Measurements from ENCODE around the gene TSFM.

The TSFM gene

GRCh38 chr12:57780284-57780897 is 2.2 kb upstream of the TSFM start:
- DNase-seq (ENCODE audit: low read depth, low spot score): no peak

- DNase-seq (ENCODE audit: low read depth, low spot score): no peak
Observed at GRCh38 chr12:57781244-57781643, 1.3 kb upstream of the TSFM start.

DNA sequence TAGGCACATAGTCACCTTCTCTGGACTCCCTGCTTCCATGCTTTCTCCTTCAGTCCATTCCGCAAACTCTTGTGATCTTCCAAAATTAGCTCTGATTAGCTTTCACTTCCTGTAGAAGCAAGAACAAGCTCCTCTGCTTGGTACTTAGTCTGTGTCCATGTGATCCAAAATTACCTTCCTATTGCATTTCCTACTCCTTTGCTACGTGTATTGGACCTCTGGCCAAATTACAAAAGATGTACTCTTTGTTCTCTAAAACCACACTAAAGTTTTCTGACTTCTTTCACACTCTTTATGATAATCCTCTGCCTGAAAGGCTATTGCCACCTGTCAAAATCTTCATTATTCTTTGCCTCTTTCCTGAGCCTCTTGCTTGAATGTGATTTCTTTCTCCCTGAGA is 786 bp upstream of the TSFM start:
- DNase-seq (ENCODE audit: low read depth, low spot score): no peak

DNA sequence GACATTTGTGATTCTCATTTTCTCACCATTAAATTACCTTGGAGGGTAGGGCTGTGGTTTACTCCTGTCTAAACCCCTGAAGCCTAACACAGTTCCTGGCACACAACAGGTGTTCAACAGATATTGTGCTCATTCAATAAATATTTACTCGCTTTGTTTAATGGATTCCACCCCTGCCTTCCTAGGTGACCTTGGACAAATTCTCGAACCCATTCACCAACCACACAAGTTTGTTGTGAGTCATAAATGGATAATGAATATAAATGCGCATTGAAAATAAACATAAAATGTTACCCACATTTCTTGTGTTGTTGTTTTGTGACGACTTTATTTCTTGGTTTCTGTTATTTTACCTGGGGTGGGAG is 362 bp upstream of the TSFM start:
- DNase-seq (ENCODE audit: low read depth, low spot score): no peak

DNA sequence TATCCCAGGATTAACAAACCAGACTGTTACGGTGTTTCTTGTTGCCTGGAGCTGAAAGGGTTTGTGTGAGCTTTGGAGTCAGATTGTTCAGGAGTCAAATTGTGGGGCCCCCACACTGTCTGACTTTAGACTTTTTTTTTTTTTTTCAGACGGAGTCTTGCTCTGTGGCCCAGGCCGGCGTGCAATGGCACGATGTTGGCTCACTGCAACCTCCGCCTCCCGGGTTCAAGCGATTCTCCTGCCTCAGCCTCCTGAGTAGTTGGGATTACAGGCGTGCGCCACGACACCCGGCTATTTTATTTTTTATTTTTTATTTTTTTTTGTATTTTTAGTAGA is 847 bp downstream of the TSFM start:
- DNase-seq (ENCODE audit: low read depth, low spot score): no peak

GRCh38 chr12:57783861-57784260 is 1.3 kb downstream of the TSFM start:
- DNase-seq (ENCODE audit: low read depth, low spot score): no peak

GRCh38 chr12:57793920-57794319 is 11.3 kb downstream of the TSFM start:
- no peak for DNase-seq (ENCODE audit: low read depth, low spot score)

- no peak for DNase-seq (ENCODE audit: low read depth, low spot score)
Observed at GRCh38 chr12:57795354-57795753, 12.8 kb downstream of the TSFM start.

GRCh38 chr12:57796996-57797395 is 14.4 kb downstream of the TSFM start:
- no peak for DNase-seq (ENCODE audit: low read depth, low spot score)

DNA sequence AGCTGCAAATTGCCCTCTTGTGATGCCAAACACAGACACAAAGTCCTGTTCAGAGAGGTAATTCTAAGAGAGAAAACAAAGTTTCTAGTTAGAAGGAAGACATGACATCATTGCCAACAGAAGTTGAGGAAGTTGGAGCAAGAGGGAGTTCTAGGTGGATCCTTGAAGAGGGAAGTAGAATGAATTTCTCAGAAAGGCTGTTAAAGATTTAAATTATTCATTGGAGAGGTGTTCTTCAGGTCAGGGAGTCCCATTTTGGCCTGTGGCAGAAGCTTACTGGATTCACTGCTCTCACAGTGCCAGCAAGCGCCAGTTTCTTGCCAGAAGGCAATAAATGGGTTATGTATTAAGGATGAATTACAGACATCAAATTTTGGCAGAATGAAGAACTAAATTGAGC is 15.3 kb downstream of the TSFM start:
- no peak for DNase-seq (ENCODE audit: low read depth, low spot score)

GRCh38 chr12:57800965-57801364 is 18.4 kb downstream of the TSFM start:
- no peak for DNase-seq (ENCODE audit: low read depth, low spot score)

GRCh38 chr12:57802607-57803006 is 20.0 kb downstream of the TSFM start:
- DNase-seq (ENCODE audit: low read depth, low spot score): no peak

- DNase-seq (ENCODE audit: low read depth, low spot score): no peak
Observed at GRCh38 chr12:57803319-57803893, 20.8 kb downstream of the TSFM start.

DNA sequence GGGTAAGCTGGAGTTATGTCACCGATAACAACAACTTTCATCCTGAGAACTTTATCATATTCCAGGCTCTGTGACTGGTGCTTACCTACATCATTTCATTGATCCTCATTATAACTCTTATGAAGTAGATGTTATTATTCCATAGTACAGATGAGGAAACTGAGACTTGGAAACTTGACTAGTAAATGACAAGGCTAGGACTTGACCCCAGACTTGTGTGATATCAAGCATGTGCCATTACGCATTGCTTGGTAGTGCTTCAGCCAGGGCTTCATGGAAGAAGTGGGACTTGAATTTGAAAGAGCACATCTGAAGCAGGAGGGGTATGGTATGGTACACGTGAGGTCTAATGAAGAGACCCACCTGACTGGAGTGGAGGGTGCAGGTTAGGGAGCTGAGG is 24.1 kb downstream of the TSFM start:
- no peak for DNase-seq (ENCODE audit: low read depth, low spot score)

GRCh38 chr12:57807285-57807684 is 24.7 kb downstream of the TSFM start:
- DNase-seq (ENCODE audit: low read depth, low spot score): no peak

GRCh38 chr12:57808351-57808750 is 25.8 kb downstream of the TSFM start:
- DNase-seq (ENCODE audit: low read depth, low spot score): no peak

- DNase-seq (ENCODE audit: low read depth, low spot score): no peak
Observed at GRCh38 chr12:57809425-57809824, 26.8 kb downstream of the TSFM start.

DNA sequence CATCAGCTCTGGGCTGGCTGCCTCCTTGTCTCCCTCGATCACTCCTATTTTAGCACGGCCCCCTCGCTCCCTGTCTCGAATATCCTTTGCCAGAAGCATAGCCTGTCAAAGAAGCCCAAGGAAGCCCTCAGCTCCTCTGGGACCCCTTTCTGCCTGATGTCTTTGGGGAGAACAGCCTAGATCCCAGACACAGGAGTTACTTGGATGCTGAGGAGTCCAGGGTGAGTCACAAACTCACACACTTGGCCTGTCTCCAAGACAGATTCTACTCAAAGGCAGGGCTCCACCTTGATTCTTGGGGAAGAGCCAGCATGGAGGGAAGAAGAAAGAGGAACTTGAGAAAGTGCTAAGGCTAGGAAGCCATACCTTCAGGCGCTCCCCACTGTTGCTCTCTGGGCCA is 27.9 kb downstream of the TSFM start:
- DNase-seq (ENCODE audit: low read depth, low spot score): no peak

DNA sequence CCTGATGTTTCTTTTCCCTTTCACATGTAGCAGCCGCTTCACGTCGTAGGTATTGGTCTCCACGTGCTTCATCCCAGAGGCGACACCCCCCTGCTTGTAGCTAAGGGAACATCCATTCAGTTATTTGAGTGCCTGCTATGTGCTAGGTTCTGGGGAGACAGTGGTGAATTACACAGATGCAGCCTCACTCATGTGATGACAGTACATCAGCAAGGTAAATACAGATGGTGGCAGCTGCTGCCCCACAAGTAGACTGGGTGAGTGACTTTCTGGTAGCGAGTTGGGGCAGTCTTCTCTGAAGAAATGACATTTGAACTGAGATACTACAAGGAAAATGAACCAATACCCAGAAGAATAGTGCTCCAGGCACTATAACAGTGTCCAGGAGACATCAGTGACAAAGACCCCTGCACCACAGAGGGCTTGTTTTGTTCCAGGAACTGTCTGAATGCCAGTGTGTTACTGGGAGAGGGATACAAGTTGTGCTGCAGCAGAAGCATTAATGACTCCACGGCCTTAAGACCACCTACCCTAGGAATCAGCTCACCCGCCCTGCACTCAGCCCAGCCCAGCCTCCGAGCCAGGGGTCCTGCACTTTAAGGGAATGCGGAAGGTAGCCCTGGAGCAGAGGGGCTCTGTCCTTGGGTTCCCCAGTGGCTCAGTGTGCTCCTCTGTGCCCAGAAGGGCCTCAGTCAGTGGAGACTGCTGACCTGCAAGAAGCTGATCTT is 28.6 kb downstream of the TSFM start:
- no peak for DNase-seq (ENCODE audit: low read depth, low spot score)

DNA sequence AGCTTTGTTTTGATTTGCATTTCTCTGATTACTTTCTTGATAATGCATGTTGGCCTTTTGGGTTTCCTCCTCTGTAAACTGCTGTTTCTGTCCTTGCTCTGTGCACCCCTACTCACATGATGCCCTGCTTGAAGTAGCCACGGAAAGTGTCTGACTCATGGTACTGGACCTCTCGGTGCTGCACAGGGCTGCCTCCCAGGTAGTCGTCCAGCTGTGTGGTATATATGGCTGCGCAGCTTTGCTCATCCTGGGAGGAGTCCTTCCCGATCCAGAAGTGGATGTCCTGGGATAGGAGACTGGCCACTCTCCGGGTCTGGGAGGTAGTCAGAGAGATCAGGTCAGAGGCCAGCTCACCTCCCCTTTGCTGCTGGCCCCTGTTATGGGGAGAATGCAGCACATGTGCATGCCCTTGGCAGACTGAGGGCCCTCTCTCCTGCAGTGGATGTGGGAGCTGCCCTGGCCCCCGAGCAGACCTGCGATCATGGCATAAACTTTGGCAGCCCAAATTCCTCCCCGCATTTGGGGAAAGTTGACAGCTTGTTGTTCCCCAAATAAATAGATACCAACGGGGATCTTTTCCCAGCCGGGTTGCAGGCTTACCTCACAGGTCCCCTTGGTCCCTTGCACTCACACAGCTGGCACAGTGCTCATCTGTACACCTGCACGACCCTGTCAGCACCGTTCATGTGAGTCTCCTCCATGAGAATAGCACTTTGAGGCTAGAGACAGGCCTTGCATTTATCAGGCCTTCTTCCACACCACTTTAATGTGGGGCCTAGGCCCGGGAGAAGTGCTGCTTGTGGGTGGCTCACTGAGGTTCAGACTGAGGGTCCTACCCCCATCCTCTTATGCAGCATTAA is 30.8 kb downstream of the TSFM start:
- no peak for DNase-seq (ENCODE audit: low read depth, low spot score)

GRCh38 chr12:57813971-57814772 is 31.6 kb downstream of the TSFM start:
- no peak for DNase-seq (ENCODE audit: low read depth, low spot score)

Data from activated naive CD8-positive, alpha-beta T cell treated with anti-CD3 and anti-CD28 coated beads, Interleukin-2, amount 50 U/mL, for 16 hours (primary cell).